ENCODE data around the gene MBD5.

The MBD5 gene

DNA sequence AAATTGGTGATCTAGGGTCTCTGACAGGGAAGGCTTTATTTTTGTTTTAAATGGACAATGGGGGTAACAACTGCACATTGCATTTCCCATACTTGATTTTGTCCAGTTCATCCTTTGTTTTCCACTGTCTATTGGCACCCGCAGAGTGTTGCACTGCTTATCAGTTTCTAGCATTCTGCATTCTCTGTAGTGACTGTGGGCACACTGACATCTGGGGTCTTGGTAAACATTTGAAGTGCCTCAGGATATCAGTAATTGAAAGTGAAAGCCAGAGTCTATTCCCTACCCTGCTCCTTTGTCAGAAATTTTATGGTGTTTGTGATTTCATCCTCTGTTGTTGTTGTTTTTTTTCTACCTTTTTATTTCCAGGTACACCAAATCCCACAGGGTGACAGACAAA, 491.6 kb downstream of the MBD5 start:
- in situ Hi-C loops (cut with HindIII; ENCODE audit: low sequenced_read_pairs), result loop anchor here (25.0 kb wide), 1 partner anchor 525 kb away; no protein-coding TSS in a partner anchor
- TF ChIP-seq, protein P1, sequence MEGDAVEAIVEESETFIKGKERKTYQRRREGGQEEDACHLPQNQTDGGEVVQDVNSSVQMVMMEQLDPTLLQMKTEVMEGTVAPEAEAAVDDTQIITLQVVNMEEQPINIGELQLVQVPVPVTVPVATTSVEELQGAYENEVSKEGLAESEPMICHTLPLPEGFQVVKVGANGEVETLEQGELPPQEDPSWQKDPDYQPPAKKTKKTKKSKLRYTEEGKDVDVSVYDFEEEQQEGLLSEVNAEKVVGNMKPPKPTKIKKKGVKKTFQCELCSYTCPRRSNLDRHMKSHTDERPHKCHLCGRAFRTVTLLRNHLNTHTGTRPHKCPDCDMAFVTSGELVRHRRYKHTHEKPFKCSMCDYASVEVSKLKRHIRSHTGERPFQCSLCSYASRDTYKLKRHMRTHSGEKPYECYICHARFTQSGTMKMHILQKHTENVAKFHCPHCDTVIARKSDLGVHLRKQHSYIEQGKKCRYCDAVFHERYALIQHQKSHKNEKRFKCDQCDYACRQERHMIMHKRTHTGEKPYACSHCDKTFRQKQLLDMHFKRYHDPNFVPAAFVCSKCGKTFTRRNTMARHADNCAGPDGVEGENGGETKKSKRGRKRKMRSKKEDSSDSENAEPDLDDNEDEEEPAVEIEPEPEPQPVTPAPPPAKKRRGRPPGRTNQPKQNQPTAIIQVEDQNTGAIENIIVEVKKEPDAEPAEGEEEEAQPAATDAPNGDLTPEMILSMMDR (IDR thresholded peaks at IDR 0.05; ENCODE audit: low read depth, low read length, missing control alignments), result no peak
- H3K4me3 ChIP-seq (ENCODE audit: low read depth, low read length), result no peak overlapping the region
- no peak for DNase-seq (ENCODE audit: low read depth)

- no peak for DNase-seq (ENCODE audit: low read depth)
- no peak overlapping the region for H3K4me3 ChIP-seq (ENCODE audit: low read depth, low read length)
- TF ChIP-seq, protein P1 (IDR thresholded peaks at IDR 0.05; ENCODE audit: low read depth, low read length, missing control alignments), result no peak
- in situ Hi-C loops (cut with HindIII; ENCODE audit: low sequenced_read_pairs), result loop anchor here (25.0 kb wide), 1 partner anchor 526 kb away; no protein-coding TSS in a partner anchor
Observed at GRCh38 chr2:148513427-148513826, 492.5 kb downstream of the MBD5 start.

DNA sequence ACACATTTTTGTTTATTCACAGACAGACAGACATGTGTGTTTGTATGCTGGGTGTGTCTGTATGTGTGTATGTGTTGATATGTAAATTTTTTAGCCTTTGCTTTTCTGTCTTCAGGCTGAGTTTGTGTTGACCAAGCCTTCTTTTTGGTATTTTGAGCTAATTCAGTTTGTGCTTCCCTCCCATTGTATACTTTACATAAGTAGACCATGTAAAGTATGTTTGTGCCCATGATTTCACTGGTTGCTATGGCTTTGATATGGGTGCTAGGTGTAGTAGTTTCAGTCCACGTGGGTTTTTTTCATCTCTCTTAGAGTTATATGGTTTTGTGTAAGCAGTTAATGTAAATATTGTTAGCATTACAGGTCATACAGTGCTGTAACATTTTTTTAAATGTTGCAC, 494.2 kb downstream of the MBD5 start:
- H3K4me3 ChIP-seq (ENCODE audit: low read depth, low read length), result no peak overlapping the region
- no peak for DNase-seq (ENCODE audit: low read depth)
- TF ChIP-seq, protein P1 (IDR thresholded peaks at IDR 0.05; ENCODE audit: low read depth, low read length, missing control alignments), result no peak
- in situ Hi-C loops (cut with HindIII; ENCODE audit: low sequenced_read_pairs), result loop anchor here (25.0 kb wide), 1 partner anchor 528 kb away; no protein-coding TSS in a partner anchor

- TF ChIP-seq, protein P1 (IDR thresholded peaks at IDR 0.05; ENCODE audit: low read depth, low read length, missing control alignments), result no peak
- DNase-seq (ENCODE audit: low read depth), result no peak
- no peak overlapping the region for H3K4me3 ChIP-seq (ENCODE audit: low read depth, low read length)
- in situ Hi-C loops (cut with HindIII; ENCODE audit: low sequenced_read_pairs), result loop anchor here (25.0 kb wide), 1 partner anchor 529 kb away; no protein-coding TSS in a partner anchor
Observed at GRCh38 chr2:148515976-148516375, 495.1 kb downstream of the MBD5 start.

DNA sequence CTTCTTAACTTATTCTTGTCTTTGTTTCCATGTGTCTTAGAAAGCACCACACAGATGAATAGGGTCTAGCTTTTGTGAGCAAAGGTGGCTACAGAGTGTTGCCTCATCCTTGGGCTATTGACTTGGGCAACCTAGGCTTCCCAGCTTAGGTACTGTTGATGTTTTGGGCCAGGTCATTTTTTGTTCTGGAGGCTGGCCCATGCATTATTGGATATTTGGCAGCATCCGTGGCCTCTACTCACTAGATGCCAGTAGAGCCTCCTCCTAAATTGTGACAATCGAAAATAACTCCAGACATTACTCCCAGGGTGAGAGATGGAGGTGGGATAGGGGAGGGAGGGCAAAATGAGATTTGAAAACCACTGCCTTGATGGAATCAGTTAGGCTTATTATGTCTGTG, 496.4 kb downstream of the MBD5 start:
- TF ChIP-seq, protein P1 (IDR thresholded peaks at IDR 0.05; ENCODE audit: low read depth, low read length, missing control alignments), result no peak
- in situ Hi-C loops (cut with HindIII; ENCODE audit: low sequenced_read_pairs), result loop anchor here (25.0 kb wide), 1 partner anchor 530 kb away; no protein-coding TSS in a partner anchor
- DNase-seq (ENCODE audit: low read depth), result no peak
- no peak overlapping the region for H3K4me3 ChIP-seq (ENCODE audit: low read depth, low read length)

GRCh38 chr2:148517822-148518221, 496.9 kb downstream of the MBD5 start:
- no peak for DNase-seq (ENCODE audit: low read depth)
- TF ChIP-seq, protein P1 (IDR thresholded peaks at IDR 0.05; ENCODE audit: low read depth, low read length, missing control alignments), result no peak
- no peak overlapping the region for H3K4me3 ChIP-seq (ENCODE audit: low read depth, low read length)
- in situ Hi-C loops (cut with HindIII; ENCODE audit: low sequenced_read_pairs), result loop anchor here (25.0 kb wide), 1 partner anchor 531 kb away; no protein-coding TSS in a partner anchor
